ENCODE measurements around the gene PDE4B.

- TF ChIP-seq CTCF (IDR thresholded peaks at IDR 0.05) (no peak), POLR2A (IDR thresholded peaks at IDR 0.05) (no peak), EP300 (IDR thresholded peaks at IDR 0.05) (no peak)
Observed at GRCh38 chr1:65881067-65881594, 88.4 kb downstream of the PDE4B start.
